ENCODE results near the gene FRMD8.

DNA sequence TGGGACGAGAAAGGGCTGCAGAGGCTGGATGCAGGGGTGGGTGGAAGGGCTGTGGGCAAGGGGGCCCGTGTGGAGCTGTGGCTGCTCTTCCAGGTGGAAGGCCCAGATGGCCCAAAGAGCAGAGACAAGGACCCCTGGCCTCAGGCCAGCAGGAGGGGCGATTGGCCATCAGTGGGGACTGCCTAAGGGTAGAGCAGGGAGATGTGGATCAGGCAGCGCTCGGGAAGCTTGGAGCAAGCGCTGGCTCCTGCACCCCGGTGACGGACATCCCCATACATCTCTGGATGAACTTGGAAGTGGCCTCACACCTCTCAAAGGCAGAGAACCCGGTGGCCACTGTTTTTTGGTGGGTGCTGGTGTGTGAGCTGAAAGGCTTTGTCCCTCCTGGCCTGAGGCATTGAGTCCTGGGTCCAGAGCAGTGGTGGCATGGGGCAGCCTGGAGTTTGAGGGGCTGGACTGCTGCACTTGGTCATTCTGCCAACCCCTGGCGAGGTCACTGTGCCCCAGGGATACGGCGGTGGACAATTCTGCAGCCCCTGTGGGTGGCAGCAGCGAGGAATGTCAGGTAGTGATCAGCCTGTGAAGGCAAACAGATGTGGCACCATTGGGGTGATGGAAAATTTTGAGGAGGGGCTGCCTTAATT is 5.9 kb downstream of the FRMD8 start:
- TF ChIP-seq POLR2A (IDR thresholded peaks at IDR 0.05): no peak
- TF ChIP-seq, protein P1, sequence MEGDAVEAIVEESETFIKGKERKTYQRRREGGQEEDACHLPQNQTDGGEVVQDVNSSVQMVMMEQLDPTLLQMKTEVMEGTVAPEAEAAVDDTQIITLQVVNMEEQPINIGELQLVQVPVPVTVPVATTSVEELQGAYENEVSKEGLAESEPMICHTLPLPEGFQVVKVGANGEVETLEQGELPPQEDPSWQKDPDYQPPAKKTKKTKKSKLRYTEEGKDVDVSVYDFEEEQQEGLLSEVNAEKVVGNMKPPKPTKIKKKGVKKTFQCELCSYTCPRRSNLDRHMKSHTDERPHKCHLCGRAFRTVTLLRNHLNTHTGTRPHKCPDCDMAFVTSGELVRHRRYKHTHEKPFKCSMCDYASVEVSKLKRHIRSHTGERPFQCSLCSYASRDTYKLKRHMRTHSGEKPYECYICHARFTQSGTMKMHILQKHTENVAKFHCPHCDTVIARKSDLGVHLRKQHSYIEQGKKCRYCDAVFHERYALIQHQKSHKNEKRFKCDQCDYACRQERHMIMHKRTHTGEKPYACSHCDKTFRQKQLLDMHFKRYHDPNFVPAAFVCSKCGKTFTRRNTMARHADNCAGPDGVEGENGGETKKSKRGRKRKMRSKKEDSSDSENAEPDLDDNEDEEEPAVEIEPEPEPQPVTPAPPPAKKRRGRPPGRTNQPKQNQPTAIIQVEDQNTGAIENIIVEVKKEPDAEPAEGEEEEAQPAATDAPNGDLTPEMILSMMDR (IDR thresholded peaks at IDR 0.05 in 4 of 5, conservative IDR thresholded peaks at IDR 0.05 in 1 of 5): no peak

All from gastrocnemius medialis (tissue), 4 donors.